NCI-H2196 (cell line): ENCODE measurements around the gene SND1.

Experiments
- DNase-seq: peaks from one replicate; lab custom pipeline; 2025; ENCODE audit not compliant: unreplicated experiment; lab: John Stamatoyannopoulos, UW

Gene SND1

GRCh38 chr7:127983804-127984332, 331.9 kb downstream of the SND1 start:
- no peak for DNase-seq

- no peak for DNase-seq
Measured at GRCh38 chr7:127986581-127987521, 334.9 kb downstream of the SND1 start.

GRCh38 chr7:127988751-127989150, 336.8 kb downstream of the SND1 start:
- DNase-seq = no peak

- no peak for DNase-seq
Measured at GRCh38 chr7:127993317-127993716, 341.3 kb downstream of the SND1 start.

- DNase-seq = no peak
Measured at GRCh38 chr7:127993987-127994386, 342.0 kb downstream of the SND1 start.

GRCh38 chr7:127995156-127995880, 343.3 kb downstream of the SND1 start:
- no peak for DNase-seq

GRCh38 chr7:127995881-127996215, 343.9 kb downstream of the SND1 start:
- DNase-seq = no peak

GRCh38 chr7:127996253-127997071, 344.5 kb downstream of the SND1 start:
- no peak for DNase-seq

- no peak for DNase-seq
Measured at GRCh38 chr7:127997226-127997922, 345.4 kb downstream of the SND1 start.

- no peak for DNase-seq
Measured at GRCh38 chr7:127998671-127999070, 346.7 kb downstream of the SND1 start.

- DNase-seq = no peak
Measured at GRCh38 chr7:128000048-128000447, 348.1 kb downstream of the SND1 start.

- DNase-seq = no peak
Measured at GRCh38 chr7:128000854-128001265, 348.9 kb downstream of the SND1 start.

- DNase-seq = no peak
Measured at GRCh38 chr7:128003167-128003566, 351.2 kb downstream of the SND1 start.

- no peak for DNase-seq
Measured at GRCh38 chr7:128003787-128004186, 351.8 kb downstream of the SND1 start.

GRCh38 chr7:128004623-128005022, 352.6 kb downstream of the SND1 start:
- no peak for DNase-seq

- no peak for DNase-seq
Measured at GRCh38 chr7:128005117-128005516, 353.1 kb downstream of the SND1 start.

GRCh38 chr7:128005759-128006159, 353.8 kb downstream of the SND1 start:
- DNase-seq = no peak

GRCh38 chr7:128006550-128007302, 354.7 kb downstream of the SND1 start:
- DNase-seq = peak; percentile 30

- no peak for DNase-seq
Measured at GRCh38 chr7:128007303-128007680, 355.3 kb downstream of the SND1 start.

GRCh38 chr7:128008141-128008540, 356.1 kb downstream of the SND1 start:
- no peak for DNase-seq
